DLD1 (cell line): ENCODE measurements around the gene PCMT1.
"Not testable (repeated sequence)": the region's sequence is repeated elsewhere in the genome, so short reads cannot be mapped to it uniquely, and the experiment has no call there.

Experiments
- in situ Hi-C: cut with HindIII; loops from 2 replicates; pipeline ENCODE4 v1.10.0; 2017; ENCODE audit warnings: low sequenced_read_pairs

Gene PCMT1

DNA sequence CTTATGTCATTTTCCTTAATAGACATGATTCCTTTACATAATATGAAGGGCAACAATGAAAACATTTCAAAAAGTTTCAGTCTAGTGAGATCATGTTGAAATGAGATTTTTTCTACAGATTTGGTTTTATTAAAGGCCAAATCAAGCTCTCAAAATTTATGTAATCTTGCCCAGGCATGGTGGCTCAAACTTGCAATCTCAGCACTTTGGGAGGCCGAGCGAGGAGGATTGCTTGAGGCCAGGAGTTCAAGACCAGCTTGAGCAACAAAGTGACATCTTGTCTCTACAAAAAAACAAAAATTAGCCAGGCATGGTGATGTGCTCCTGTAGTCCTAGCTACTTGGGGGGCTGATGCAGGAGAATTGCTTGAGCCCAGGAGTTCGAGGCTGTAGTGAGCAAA lies 63.8 kb downstream of the PCMT1 start:
- in situ Hi-C loops: no loop called here

- in situ Hi-C loops: no loop called here
Observed at GRCh38 chr6:149815788-149816187, 66.2 kb downstream of the PCMT1 start.

GRCh38 chr6:149820506-149820905 lies 71.0 kb downstream of the PCMT1 start:
- in situ Hi-C loops: no loop called here

GRCh38 chr6:149821492-149821891 lies 72.0 kb downstream of the PCMT1 start:
- in situ Hi-C loops: no loop called here

DNA sequence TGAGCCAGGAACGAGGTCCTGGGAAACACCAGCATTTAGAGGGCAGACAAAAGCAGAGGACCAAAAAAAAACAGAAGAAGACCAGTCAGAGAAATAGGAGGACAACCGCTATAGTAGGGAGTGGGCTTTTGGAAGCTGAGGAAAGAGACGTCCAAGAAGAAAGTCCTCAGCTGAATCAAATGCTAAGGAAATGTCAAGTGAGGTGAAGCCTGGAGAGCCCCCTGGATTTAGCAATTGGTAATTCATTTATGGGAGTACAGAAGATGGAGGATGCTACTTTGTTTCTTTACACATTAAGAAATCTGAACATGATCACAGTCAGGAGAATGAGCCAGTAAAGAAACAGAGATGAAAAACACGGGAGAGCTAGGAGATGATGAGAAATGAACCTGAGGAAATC lies 73.5 kb downstream of the PCMT1 start:
- in situ Hi-C loops: no loop called here

DNA sequence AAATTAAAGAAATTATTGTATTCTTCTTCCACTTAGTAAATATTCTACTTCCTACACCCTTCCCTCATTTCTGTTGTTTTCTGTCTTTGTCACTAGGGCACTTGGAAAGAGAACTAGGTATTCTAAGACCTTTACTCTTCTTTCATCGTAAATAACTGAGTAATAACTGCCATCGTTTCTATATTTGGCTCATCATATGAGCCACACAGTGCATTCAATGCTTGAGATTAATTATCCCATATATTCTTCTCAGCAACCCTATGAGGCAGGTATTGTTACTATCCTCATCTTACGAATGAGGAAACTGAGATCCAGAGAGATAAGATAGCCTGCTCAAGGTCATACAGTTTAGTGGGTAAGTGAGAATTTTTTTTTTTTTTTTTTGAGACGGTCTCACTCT lies 75.8 kb downstream of the PCMT1 start:
- in situ Hi-C loops: no loop called here

DNA sequence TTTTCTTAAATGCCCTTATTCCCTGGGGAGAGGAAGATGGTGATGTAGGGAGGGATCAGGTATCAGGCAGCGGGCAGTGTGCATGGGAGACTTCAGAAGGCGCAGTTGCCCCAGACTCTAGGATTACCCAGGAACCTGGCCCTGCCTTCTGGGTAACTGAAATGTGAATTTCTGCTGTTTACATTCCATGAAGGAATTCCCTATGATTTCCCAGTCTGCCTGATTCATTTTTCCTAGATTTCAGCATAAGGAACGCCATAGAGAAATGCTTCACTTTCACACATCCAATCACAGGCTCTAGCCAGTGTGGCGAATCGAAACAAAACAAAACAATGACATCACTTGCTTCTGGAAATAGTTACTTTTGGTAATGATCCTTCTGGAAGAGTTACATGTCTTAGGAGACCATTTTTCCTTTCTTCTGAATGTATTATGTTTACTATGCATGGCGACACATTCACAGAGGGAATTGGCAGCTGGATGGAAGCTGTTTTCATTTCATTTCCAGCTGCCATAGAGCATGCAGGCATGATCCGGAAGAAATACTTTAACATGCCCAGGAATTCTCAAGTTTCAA lies 81.3 kb downstream of the PCMT1 start:
- in situ Hi-C loops: no loop called here

GRCh38 chr6:149831308-149831820 lies 81.8 kb downstream of the PCMT1 start:
- in situ Hi-C loops: no loop called here

GRCh38 chr6:149833651-149834050 lies 84.1 kb downstream of the PCMT1 start:
- in situ Hi-C loops: no loop called here

- in situ Hi-C loops: no loop called here
Observed at GRCh38 chr6:149834513-149835481, 85.3 kb downstream of the PCMT1 start.

DNA sequence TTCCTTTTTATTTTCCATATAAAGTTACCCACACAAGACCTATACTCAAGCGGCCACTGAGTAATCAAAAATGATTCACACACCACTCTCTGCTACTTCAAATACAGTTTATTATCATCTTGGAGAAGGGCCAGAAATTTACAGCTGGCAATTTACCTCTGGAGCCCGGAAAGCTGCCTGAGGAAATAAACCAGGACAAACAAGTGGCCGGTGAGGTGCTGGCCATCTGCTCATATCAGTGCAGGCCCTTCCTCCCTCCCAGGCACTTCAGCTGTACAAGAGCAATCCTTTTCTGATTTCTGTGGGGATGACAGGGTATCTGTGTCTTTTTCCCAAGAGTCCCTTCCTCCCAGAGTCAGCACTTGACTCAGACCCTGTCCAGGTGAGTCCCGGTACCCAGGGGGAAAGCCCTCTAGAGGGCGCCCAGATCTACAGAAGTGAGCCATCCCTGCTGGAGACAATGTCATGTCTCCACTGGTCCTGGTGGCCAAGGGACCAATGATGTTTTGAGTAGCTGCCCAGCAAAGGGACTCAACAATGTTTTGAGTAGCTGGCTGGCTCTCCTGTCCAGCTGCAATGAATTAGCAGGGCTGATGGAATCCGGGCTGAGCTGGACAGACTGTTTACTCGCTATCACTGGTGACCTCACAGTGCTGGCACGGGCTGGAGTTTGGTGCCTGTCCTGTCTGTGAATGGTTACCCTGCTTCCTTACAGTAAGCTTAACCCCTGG lies 91.0 kb downstream of the PCMT1 start:
- in situ Hi-C loops: no loop called here

GRCh38 chr6:149842331-149842730 lies 92.8 kb downstream of the PCMT1 start:
- in situ Hi-C loops: no loop called here

- in situ Hi-C loops: no loop called here
Observed at GRCh38 chr6:149843051-149843633, 93.6 kb downstream of the PCMT1 start.

GRCh38 chr6:149844036-149844435 lies 94.5 kb downstream of the PCMT1 start:
- in situ Hi-C loops: not testable (repeated sequence)

- in situ Hi-C loops: no loop called here
Observed at GRCh38 chr6:149844480-149844879, 94.9 kb downstream of the PCMT1 start.

GRCh38 chr6:149845549-149845948 lies 96.0 kb downstream of the PCMT1 start:
- in situ Hi-C loops: no loop called here

DNA sequence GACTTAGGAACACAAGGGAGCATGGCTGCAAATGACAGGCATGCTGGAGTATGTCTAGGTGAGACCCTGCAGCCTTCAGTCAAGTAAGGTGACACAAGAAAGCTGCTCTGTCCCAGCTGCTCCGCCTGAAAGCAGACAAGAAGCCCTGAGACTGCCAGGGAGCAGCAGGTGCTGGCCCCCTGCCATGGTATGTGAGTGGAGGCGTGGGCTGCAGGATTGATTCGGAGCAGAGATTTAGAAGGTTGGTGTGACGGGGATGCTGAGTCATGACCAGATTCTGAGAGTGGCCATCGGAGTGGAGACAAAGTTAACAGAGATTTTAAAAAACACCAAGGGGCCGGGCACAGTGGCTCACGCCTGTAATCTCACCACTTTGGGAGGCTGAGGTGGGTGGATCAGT lies 96.8 kb downstream of the PCMT1 start:
- in situ Hi-C loops: no loop called here

DNA sequence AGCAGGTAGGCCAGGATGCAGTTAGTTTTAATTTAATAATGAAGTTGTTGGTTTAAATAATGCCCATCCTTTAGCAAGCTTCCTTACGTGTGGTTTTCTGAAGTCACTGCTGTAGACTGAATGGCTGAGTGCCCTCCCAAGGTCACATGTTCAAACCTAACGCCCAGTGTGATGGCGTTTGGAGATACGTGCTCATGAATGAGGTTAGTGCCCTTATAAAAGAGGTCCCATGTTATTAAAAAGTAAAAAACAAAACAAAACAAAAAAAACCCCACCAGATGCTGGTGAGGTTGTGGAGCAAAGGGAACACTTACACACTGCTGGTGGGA lies 98.4 kb downstream of the PCMT1 start:
- in situ Hi-C loops: no loop called here

DNA sequence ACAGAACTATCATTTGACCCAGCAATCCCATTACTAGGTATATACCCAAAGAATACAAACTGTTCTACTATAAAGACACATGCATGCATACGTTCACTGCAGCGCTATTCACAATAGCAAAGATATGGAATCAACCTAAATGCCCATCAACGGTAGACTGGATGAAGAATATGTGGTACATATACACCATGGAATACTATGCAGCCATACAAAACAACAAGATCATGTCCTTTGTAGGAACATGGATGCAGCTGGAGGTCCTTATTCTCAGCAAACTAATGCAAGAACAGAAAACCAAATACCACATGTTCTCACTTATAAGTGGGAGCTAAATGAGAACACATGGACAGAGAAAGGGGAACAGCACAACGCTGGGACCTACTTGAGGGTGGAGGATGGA lies 98.8 kb downstream of the PCMT1 start:
- in situ Hi-C loops: not testable (repeated sequence)

DNA sequence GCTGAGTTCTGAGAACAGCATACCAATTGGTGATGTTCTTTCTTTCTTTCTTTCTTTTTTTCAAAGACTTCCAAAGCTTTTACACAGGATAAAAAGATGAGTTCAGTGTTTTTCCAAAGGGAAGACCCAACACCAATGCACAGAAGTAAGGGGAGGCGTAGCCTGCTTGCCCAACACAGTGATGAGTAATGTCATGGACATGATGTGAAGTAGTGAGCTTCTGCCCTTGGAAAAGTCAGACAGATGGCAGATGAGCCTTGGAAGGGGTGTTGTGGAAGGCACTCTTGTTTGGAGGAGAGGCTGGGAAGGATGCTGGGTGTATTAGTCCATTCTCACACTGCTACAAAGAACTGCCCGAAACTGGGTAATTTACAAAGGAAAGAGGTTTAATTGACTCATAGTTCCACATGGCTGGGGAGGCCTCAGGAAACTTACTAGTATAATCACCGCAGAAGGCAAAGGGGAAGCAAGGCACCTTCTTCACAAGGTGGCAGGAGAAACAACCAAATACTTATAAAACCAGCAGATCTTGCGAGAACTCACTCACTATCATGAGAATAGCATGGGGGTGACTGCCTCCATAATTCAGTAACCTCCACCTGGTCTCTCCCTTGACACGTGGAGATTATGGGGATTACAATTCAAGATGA lies 102.0 kb downstream of the PCMT1 start:
- in situ Hi-C loops: no loop called here

GRCh38 chr6:149852180-149852579 lies 102.6 kb downstream of the PCMT1 start:
- in situ Hi-C loops: no loop called here
